Measurements from ENCODE around the gene VDAC1.
"Not testable (repeated sequence)": the region's sequence is repeated elsewhere in the genome, so short reads cannot be mapped to it uniquely, and the experiment has no call there.

The VDAC1 gene

GRCh38 chr5:133994297-133994989, 10.3 kb downstream of the VDAC1 start:
- no peak for DNase-seq

- no peak for DNase-seq
These were observed 11.4 kb downstream of the VDAC1 start for GRCh38 chr5:133993185-133993936.

- DNase-seq: no peak
These were observed 12.2 kb downstream of the VDAC1 start for GRCh38 chr5:133992429-133993155.

GRCh38 chr5:133991171-133991910, 13.4 kb downstream of the VDAC1 start:
- DNase-seq: no peak

- DNase-seq: no peak
These were observed 14.4 kb downstream of the VDAC1 start for GRCh38 chr5:133990396-133990795.

- DNase-seq: no peak
These were observed 19.1 kb downstream of the VDAC1 start for GRCh38 chr5:133985540-133986180.

GRCh38 chr5:133983674-133984073, 21.1 kb downstream of the VDAC1 start:
- DNase-seq: no peak

GRCh38 chr5:133981714-133982113, 23.1 kb downstream of the VDAC1 start:
- no peak for DNase-seq

GRCh38 chr5:133980652-133981051, 24.1 kb downstream of the VDAC1 start:
- no peak for DNase-seq

GRCh38 chr5:133978943-133979342, 25.8 kb downstream of the VDAC1 start:
- no peak for DNase-seq

- DNase-seq: no peak
These were observed 26.9 kb downstream of the VDAC1 start for GRCh38 chr5:133977858-133978257.

GRCh38 chr5:133977161-133977787, 27.5 kb downstream of the VDAC1 start:
- no peak for DNase-seq

- DNase-seq: not testable (repeated sequence)
These were observed 29.2 kb downstream of the VDAC1 start for GRCh38 chr5:133975546-133975945.

- no peak for DNase-seq
These were observed 30.6 kb downstream of the VDAC1 start for GRCh38 chr5:133974142-133974541.

GRCh38 chr5:133970325-133970909, 34.4 kb downstream of the VDAC1 start:
- DNase-seq: no peak

GRCh38 chr5:133969654-133970324, 35.0 kb downstream of the VDAC1 start:
- DNase-seq: no peak

- DNase-seq: peak; percentile 82
These were observed 36.4 kb downstream of the VDAC1 start, which contains the start of gene C5orf15 for GRCh38 chr5:133968204-133968980. C5orf15 (minus strand) TSS chr5:133968625; CDS start chr5:133968584, 41 bp downstream.

- DNase-seq: no peak
These were observed 37.0 kb downstream of the VDAC1 start for GRCh38 chr5:133967698-133968203.

GRCh38 chr5:133967124-133967523, 37.7 kb downstream of the VDAC1 start:
- DNase-seq: no peak

GRCh38 chr5:133966090-133966489, 38.7 kb downstream of the VDAC1 start:
- no peak for DNase-seq

All from GOT3 (cell line).